H7 (cell line): ENCODE results near the gene LPAR2. TPM values are rescaled to one million over a fixed set of nuclear protein-coding genes. Genes with fewer than 3 reads are reported as not detected.
"Not testable (repeated sequence)": the region's sequence is repeated elsewhere in the genome, so short reads cannot be mapped to it uniquely, and the experiment has no call there.

Source experiments
- DNase-seq: peaks from one replicate; pipeline ENCODE4 v3.0.0; 2012
- H3K27me3 ChIP-seq: 2 replicates; pipeline ENCODE4 v1.6.0; 2011; ENCODE audit warnings: mild to moderate bottlenecking, low read length; ENCODE audit not compliant: control insufficient read depth, insufficient read depth
- H3K36me3 ChIP-seq: replicated peaks from 2 replicates; pipeline ENCODE4 v1.5.1; 2011; ENCODE audit warnings: low read length; ENCODE audit not compliant: control insufficient read depth, insufficient read depth
- H3K4me3 ChIP-seq: 2 replicates; pipeline ENCODE4 v1.5.1; 2011; ENCODE audit warnings: low read depth, mild to moderate bottlenecking, control low read depth, low read length, moderate library complexity; ENCODE audit not compliant: insufficient read depth
- total RNA-seq: library from RNA; depleted of rRNA; stranded (reverse); fragments of >200 nt; shearing (Covaris generic); gene quantifications from 2 replicates; pipeline ENCODE4 v1.2.3, GENCODE V29; 2014; rRNA removed

LPAR2 gene
- 44.0 and 45.0 TPM in 2 replicates for total RNA-seq

DNA sequence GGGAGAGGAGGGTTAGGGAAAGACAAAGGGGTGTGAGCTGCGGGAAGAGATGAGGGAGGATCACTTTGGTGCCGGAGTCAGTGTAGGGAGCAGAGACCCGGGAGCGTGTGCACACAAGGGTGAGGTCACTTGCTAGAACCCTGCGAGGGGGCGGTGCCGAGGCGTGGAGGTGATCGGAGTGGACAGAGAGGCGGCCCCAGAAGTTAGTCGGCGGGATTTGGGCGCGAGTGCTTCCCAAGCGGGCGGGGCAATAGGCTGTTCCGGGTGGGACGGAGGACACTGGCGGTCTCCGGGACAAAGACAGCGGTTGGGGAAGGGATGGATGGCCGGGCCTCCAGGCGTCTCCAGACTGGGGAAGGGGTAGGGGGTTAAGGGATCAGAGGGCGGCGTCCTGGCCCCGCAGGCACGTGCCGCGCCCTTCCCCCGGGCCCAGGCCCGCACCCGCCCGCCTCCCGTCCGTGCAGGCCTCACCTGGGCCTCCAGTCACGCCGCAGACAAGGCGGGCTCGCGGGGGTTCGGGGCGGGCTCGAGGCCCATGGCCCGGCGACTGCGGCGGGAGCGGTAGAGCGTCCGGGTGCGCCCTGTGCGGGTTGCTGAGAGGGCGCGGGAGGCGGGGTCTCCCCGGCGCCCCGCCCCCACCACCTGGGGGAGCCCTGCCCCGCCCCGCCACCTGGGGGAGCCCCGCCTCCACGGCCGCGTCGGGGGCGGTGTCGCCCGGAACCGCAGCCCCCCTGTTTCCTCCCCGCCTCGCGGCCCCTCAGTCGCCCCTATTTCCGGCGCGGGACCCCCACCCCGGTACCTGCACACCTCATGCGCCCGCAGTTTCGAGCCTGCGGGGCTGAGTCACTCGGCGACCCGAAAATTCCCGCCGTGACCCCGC, at the start of gene LPAR2:
TSS of gene LPAR2 (minus strand) at position 600 of the 880 bp plus-strand sequence. CDS start 945 bp downstream, outside the sequence.
- Histone ChIP-seq H3K36me3 (peaks cover 11% of the 10 kb centered on the region), H3K4me3 (peak within 1 kb of the TSS; percentile 78), H3K27me3 (no peaks in the 10 kb centered on the region)
- peak; percentile 100 for DNase-seq

DNA sequence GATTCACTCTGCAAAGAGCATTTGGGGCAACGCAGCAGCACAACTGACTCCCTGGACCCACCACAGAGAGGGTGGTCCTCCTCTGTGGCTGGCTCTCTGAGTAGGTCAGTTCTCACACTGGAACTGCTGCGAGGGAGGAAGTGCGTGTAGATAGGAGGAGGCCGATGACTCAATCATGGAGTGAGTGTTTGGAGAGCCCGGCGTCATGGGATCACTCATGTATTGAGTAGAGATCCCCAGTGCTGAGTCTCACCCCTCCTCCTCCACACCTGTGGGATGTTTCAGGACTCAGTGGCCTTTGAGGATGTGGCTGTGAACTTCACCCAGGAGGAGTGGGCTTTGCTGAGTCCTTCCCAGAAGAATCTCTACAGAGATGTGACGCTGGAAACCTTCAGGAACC, 49.6 kb upstream of the LPAR2 start:
- Histone ChIP-seq H3K4me3 (no peak overlapping the region), H3K36me3 (peaks cover 18% of the 10 kb centered on the region), H3K27me3 (no peaks in the 10 kb centered on the region)
- no peak for DNase-seq

DNA sequence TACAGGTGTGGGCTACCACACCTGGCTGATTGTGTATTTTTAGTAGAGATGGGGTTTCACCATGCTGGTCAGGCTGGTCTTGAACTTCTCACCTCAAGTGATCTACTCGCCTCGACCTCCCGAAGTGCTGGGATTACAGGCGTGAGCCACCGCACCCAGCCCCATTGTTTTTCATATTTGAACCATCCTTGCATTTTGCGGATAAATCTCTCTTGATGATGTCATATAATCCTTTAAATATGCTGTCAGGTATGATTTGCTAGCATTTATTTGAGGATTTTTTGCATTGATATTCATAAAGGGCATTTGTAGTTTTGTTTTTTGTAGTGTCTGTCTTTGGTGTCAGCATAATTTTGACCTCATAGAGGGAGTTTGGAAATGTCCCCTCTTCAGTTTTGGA, 46.3 kb upstream of the LPAR2 start:
- no peak for DNase-seq
- H3K4me3 ChIP-seq, result no peak overlapping the region
- peaks cover 16% of the 10 kb centered on the region for H3K36me3 ChIP-seq
- no peaks in the 10 kb centered on the region for H3K27me3 ChIP-seq

DNA sequence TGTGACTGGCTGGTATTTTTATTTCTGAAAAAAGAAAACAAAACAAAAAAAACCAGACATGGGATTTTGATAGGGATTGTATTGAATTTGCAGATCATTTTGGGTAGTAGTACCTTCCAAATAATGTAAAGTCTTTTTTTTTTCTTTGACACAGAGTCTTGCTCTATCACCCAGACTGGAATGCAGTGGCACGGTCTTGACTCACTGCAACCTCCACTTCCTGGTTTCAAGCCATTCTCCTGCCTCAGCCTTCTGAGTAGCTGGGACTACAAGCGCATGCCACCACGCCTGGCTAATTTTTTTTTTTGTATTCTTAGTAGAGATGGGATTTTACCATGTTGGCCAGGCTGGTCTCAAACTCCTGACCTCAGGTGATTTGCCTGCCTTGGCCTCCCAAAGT, 44.8 kb upstream of the LPAR2 start:
- H3K4me3 ChIP-seq, result no peak overlapping the region
- DNase-seq, result no peak
- peaks cover 7% of the 10 kb centered on the region for H3K36me3 ChIP-seq
- no peaks in the 10 kb centered on the region for H3K27me3 ChIP-seq

GRCh38 chr19:19670070-19670551, 42.1 kb upstream of the LPAR2 start:
- peak; percentile 75 for DNase-seq
- Histone ChIP-seq H3K36me3 (peaks cover 2% of the 10 kb centered on the region), H3K4me3 (peak overlapping the region; percentile 95), H3K27me3 (no peaks in the 10 kb centered on the region)

- Histone ChIP-seq H3K27me3 (no peaks in the 10 kb centered on the region), H3K4me3 (peak within 1 kb of the TSS; percentile 95), H3K36me3 (peaks cover 2% of the 10 kb centered on the region)
- DNase-seq, result peak; percentile 95
Measured at GRCh38 chr19:19668230-19669012, 40.4 kb upstream of the LPAR2 start, which contains the start of gene ZNF101. TSS of gene ZNF101 (plus strand) at chr19:19668839. CDS start at chr19:19668964, 125 bp downstream.

DNA sequence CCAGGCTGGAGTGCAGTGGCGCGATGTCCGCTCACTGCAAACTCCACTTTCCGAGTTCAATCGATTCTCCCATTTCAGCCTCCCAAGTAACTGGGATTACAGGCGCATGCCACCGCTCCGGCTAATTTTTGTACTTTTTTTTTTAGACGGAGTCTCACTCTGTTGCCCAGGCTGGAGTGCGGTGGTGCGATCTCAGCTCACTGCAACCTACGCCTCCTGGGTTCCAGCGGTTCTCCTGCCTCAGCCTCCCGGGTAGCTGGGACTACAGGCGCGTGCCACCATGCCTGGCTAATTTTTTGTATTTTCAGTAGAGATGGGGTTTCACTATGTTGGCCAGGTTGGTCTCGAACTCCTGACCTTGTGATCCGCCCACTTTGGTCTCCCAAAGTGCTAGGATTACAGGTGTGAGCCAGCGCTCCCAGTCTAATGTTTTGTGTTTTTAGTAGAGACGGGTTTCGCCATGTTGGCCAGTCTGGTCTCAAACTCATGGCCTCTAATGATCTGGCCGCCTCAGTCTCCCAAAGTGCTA, 37.5 kb upstream of the LPAR2 start:
- not testable (repeated sequence) for DNase-seq, H3K27me3 ChIP-seq, H3K36me3 ChIP-seq, H3K4me3 ChIP-seq

- Histone ChIP-seq H3K36me3 (peaks cover 16% of the 10 kb centered on the region), H3K27me3 (no peaks in the 10 kb centered on the region), H3K4me3 (peak within 1 kb of the TSS; percentile 100)
- DNase-seq, result peak; percentile 98
Measured at GRCh38 chr19:19663256-19664120, 35.5 kb upstream of the LPAR2 start, which contains the start of gene ATP13A1. TSS of gene ATP13A1 (minus strand) at chr19:19663676. CDS start at chr19:19663666, 10 bp downstream.

- DNase-seq, result no peak
- H3K36me3 ChIP-seq, result peaks cover 21% of the 10 kb centered on the region
- peak overlapping the region; percentile 100 for H3K4me3 ChIP-seq
- H3K27me3 ChIP-seq, result no peaks in the 10 kb centered on the region
Measured at GRCh38 chr19:19662871-19663255, 34.8 kb upstream of the LPAR2 start.

DNA sequence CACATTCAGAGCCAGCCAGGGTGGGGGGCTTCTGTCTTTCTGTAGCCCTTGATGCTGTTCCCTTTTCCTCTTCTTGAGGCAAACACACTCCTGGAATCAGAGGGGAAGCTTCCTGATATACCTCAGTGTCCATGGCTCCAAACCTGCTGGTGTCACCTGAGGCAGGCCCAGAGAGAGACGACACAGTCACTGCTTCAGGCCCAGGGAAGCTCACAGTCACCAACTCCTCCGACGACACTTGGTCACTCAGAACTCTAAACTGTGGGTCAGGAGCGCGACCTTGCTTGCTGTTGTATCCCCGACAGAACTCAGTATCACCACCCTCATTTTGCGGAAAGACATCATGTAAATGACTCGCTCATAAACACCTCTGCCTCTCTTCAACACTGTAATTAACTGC, 34.3 kb upstream of the LPAR2 start:
- peaks cover 26% of the 10 kb centered on the region for H3K36me3 ChIP-seq
- H3K4me3 ChIP-seq, result 0 out of 2 replicates have a peak overlapping the region, but pooled peaks have one; percentile 100
- DNase-seq, result peak; percentile 15
- no peaks in the 10 kb centered on the region for H3K27me3 ChIP-seq

DNA sequence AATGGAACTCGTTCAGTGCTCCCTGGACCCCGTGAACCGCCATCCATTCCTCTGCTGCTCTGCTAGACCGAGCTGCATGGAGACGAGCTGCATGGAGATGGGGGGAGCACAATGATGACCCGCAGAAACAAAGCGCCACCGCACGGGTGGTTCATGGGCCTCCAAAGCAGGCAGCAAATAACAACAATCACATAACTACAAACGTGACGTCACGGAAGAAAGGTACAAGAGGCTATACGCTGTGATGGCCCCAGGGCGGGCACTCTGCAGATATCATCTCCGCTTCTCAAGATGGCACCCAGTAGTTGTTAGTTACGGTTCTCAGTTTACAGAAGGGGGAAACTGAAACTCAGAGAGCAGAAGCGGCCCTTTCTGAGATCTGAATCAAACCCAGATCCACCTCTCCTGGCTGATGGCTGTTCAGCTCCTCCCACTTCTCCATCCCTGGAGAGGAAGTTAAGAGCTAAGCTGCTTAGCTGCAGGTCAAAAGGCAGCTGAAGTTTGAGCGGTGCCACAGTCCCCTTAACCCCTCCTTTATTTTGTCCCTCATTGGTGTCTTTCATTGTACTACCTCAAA, 33.7 kb upstream of the LPAR2 start:
- Histone ChIP-seq H3K27me3 (no peaks in the 10 kb centered on the region), H3K36me3 (peaks cover 32% of the 10 kb centered on the region), H3K4me3 (no peak overlapping the region; the same call in 1 of the 2 replicates)
- peak; percentile 48 for DNase-seq

DNA sequence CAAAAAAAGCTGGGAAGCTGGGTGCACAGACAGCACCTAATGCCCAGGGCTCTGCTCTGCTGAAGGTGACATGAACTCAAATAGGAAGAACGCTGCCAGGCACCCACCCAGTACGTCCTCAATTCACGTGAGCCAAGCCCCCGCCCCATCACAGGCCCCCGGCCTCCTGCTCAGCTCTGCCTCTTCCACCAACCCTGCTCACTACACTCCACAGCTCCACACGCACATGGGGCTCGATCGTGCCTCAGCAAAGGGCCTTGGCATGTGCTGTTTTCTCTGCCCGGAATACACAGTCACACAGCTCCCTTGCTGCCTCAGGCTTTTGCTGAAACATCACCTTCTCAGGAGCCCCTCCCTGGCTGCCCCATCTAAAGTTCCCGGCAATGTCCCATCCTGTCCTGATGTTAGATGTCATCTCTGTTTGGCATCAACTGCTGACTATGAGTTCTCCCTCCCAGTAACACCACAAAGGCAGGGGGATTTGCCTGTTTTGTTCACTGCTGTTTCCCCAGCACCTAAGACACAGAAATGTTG, 33.2 kb upstream of the LPAR2 start:
- peak; percentile 13 for DNase-seq

GRCh38 chr19:19659646-19660245, 31.7 kb upstream of the LPAR2 start:
- Histone ChIP-seq H3K27me3 (no peaks in the 10 kb centered on the region), H3K36me3 (peaks cover 49% of the 10 kb centered on the region), H3K4me3 (no peak overlapping the region)
- DNase-seq, result peak; percentile 22

More for the DNA sequence above, 33.2 kb upstream of the LPAR2 start:
- no peaks in the 10 kb centered on the region for H3K27me3 ChIP-seq
- H3K36me3 ChIP-seq, result peaks cover 37% of the 10 kb centered on the region
- H3K4me3 ChIP-seq, result no peak overlapping the region
